ENCODE measurements around the gene PRKCQ.
"Not testable (repeated sequence)": the region's sequence is repeated elsewhere in the genome, so short reads cannot be mapped to it uniquely, and the experiment has no call there.

Gene PRKCQ

DNA sequence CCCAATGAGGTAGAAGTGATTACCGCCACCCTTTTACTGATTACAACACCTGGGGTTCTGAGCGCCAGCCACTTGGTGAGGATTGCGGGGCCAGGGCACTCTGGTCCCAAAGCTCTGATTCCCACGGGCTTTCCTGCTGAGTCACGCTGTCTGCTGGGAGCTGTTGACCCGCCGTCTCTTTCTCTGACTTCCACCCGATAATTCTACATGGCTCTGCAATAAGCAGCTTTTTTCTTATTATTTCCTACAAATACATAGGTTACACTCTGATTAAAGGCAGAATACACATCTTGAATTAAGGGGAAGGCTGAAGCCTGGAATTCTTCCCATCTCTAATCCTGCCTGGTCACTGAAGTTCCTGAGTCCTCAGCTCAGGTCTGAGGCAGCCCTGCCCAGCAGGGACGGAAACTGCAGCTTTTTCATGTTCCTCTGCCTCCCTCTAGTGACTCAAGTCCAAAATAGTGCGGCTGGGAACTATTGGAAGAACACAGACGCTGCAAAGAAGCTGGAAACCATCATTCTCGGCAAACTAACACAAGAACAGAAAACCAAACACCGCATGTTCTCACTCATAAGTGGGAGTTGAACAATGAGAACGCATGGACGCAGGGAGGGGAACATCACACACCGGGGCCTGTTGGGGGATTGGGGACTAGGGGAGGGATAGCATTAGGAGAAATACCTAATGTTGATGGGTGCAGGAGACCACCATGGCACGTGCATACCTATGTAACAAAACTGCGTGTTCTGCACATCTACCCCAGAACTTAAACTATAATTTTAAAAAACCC, 178.3 kb downstream of the PRKCQ start:
- no peak for DNase-seq

DNA sequence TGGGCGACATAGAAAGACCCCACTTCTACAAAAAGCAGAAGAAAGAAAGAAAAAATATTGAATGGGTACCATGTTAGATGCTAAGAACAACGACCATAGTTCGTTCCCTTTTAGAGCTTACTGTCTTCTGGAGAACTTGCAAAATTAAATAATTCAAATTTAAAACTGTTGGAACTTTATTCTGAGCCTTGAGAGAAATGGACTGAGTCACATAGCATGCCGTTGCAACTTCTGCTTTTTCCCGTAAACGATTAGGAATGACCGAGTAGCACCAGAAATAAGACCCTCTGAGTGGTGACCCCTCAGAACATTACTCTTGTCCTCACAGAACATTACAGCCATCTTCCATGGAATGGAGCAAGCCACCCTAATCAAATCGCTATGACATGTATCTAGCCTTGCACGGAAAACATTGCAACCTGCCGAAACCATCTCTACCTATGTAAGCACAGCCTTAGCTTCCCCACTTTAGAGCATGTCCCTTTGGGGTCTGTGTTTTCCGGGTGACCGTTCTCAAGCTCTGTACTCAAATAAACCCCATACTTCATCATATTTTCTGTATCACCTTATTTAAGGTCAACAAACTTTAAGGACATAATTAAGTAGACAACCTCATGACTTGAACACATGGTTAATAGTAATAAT, 179.1 kb downstream of the PRKCQ start:
- no peak for DNase-seq

GRCh38 chr10:6400331-6400730, 179.7 kb downstream of the PRKCQ start:
- DNase-seq = no peak

DNA sequence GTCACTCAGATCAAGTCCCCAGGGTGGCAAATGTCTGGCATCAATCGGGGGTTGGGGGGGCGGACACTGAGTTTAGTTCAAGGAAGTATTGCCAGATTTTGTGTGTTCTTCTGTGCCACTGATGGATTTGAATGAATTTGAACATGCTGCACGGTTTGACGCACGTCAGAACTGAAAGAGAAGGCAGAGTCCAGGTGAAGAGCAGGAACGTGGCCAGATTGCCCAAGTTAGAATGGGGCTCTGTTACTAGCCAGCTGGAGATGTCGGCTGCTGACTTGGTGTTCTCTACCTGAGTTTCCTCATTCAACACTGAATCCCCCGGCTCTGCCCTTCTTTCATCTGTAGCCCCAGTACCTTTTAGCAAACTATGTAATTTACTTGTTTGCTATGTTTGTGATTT, 180.2 kb downstream of the PRKCQ start:
- DNase-seq = no peak

DNA sequence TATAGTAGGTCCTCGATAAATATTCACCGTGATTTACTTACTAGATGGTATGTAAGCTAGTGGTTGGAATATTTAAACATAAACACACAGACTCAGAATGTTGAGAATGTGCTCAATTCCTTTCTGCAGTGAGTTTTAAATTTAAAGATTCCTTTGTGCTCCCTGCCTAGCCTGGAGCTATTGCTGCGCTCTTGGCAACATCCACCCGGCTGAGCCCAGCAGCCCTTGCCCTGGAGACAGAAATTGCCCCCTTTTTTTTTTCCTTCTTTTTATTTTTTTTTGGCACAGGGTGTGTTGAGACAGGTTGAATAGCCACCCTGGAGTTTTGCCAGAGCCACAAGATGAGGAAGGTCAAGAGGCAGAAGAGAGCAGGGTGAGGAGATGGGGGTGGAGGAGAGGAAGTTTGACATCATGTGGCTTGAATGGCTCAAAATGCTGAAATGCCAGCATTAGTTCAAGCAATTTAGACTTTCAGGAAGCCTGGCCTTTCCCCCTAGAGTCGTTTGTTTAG, 180.8 kb downstream of the PRKCQ start:
- DNase-seq = no peak

DNA sequence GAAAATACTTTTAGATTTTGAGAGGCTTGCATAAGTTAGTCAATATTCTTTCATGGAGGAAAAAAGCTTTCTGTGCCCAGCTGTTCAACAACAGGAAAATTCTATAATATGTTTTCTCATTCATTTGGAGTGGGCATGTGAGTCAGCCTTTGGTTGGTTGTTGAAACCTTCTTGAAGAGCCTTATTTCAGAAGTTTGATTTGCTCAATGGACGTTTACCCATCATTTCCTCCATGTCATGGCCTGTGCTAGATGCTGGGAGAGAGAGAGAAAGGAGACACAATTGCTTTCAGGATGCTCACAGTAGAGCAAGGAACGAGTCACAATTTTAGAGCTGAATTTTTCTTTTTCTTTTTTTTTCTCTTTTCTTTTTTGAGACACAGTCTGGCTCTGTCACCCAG, 181.7 kb downstream of the PRKCQ start:
- no peak for DNase-seq

- DNase-seq = no peak
These were observed 183.4 kb downstream of the PRKCQ start for GRCh38 chr10:6396652-6397051.

DNA sequence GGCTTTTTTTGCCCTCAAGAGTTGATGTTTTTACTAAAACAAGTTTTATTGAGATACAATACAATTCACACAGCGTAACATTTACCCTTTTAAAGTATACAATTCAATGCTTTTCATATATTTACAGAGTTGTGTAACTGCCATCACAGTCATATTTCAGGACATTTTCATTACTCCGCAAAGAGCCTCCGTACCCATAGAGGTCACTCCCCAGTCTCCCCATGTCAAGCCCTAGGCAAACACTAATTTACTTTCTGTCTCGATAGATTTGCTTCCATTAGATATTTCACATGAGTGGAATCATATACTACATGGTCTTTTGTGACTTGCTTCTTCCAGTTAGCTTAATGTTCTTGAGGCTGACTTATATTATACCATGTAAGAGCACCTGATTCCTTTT, 183.8 kb downstream of the PRKCQ start:
- DNase-seq = no peak

DNA sequence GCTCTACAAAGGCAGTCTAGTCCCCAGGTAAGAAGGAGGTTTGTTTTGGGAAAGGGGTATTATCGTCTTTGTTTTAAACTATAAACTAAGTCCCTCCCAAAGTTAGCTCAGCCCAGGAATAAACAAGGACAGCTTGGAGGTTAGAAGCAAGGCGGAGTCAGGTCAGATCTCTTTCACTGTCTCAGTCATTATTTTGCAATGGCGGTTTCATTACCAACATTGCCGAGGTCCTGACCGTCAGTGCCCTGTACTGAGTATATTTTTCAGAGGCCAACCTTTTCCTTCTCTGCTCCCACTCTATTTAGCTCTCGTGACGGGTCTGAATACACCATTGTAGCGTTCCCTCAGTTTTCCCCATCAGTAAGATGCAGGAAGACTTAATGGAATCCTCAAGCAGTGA, 184.5 kb downstream of the PRKCQ start:
- no peak for DNase-seq

- no peak for DNase-seq
These were observed 186.0 kb downstream of the PRKCQ start for GRCh38 chr10:6394084-6394483.

- no peak for DNase-seq
These were observed 186.9 kb downstream of the PRKCQ start for GRCh38 chr10:6393168-6393567.

GRCh38 chr10:6390213-6390845, 189.7 kb downstream of the PRKCQ start:
- DNase-seq = no peak

DNA sequence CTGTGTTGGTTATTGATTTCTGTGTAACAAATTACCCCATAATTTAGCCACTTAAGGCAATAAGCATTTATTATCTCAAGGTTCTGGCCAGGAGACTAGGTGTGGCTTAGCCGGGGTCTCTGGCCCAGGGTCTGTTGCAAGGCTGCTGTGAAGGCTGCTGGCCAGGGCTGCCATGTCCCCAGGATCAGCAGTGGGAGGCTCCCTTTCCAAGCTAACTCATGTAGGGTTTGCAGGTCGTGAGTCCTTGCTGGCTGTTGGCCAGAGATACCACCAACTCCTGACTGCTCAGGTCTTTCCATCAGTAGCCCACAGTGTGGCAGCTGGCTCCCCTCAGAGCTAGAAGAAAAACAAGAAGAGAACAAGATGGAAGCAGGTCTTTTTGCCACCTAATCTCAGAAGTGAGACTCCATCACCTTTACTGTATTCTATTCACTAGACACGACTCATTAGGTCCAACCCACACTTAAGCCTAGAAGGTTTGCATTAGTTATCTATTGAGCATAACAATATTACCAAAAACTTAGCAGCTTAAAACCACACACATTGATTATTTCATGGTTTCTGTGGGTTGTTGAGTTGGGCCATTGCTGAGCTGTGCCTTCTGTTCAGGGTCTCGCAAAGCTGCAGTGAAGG, 191.7 kb downstream of the PRKCQ start:
- no peak for DNase-seq

- no peak for DNase-seq
These were observed 193.1 kb downstream of the PRKCQ start for GRCh38 chr10:6386960-6387359.

DNA sequence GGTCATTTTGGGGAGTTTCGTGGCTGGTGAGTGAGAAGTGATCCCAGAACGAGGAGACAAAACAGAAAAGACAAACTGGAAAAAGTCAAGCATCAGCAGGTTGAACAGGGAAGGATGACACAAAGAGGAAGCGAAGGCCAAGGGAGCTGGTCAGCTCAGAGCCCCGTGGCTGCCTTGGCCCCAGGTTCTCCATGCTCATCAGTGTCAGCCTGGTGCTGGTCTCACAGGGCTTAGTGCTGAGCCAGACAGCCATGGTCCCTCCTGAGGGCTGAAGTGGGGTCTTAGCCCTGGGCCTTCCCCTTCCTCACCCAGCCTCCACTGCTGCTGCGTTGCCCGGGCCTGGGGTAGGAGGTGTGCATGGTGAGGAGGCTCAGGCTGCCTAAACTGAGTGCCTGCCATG, 193.7 kb downstream of the PRKCQ start:
- DNase-seq = no peak

GRCh38 chr10:6385665-6386064, 194.4 kb downstream of the PRKCQ start:
- DNase-seq = no peak

GRCh38 chr10:6384847-6385246, 195.2 kb downstream of the PRKCQ start:
- no peak for DNase-seq

DNA sequence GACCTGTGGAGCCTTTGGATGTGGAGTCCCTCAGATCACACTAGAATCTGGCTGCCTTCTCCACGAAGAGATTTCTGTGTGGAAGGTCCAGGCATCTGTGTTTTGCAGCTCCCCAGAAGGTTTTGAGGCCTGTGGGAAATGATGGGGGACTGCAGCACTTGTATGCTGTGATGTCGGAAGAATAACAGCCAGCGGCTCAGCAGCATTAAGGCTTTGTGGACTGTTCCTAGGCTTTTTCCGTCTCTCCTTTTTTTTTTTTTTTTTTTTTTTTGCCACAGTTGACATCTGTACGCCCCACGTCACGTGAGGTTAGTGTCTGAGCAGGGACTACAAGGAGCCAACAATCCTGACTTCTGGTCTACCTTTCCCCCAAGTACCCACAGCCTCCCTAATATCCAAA, 196.0 kb downstream of the PRKCQ start:
- DNase-seq = no peak

DNA sequence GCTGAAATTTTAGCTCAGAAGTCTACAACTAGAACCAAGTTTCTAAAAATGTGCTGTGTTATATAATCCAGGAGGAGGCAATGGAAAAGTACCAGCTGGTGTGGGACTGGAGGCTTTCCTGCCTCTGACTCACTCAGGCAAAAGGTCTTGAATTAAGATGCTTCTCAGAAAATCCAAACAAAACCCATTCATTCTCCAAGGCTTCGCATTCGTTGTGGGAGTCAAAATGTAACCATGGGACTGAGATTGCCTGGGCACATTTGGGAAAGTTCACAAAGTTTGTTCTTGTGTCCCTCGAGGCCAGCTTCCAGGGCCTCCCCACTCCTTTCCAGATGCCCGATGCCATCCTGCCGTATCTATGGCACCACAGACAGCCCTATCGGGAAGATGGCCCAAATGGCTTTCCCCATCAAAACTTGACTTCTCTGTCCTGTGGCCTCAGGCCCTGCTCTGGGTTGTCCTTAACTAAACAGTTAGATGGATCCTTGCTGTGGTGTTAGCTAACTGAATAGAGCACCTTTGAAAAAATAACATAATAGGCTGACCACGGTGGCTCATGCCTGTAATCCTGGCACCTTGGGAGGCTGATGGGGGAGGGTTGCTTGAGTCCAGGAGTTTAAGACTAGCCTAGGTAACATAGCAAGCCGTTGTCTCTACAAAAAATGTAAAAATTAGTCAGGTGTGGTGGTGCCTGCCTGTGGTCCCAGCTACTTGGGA, 196.8 kb downstream of the PRKCQ start:
- no peak for DNase-seq

DNA sequence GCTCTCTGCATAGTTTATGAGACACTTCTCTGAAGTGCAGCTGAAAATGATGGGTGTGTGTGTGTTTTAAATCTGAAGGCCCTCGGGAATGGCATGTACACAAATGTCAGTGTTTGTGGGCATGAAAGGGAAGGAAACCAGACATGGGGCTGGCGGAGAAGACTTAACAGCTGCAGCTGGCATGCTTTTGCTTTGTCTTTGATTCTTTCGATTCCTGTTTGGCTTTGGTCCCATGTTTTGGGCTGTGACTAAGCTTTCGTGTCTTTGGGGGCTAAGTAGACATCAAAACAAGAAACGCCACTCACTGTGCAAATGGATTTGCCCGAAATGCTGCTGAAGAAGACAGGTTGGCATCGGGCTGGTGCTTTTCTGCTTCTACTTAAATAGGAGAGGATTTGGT, 198.0 kb downstream of the PRKCQ start:
- DNase-seq = no peak

GRCh38 chr10:6380478-6380877, 199.6 kb downstream of the PRKCQ start:
- not testable (repeated sequence) for DNase-seq

DNA sequence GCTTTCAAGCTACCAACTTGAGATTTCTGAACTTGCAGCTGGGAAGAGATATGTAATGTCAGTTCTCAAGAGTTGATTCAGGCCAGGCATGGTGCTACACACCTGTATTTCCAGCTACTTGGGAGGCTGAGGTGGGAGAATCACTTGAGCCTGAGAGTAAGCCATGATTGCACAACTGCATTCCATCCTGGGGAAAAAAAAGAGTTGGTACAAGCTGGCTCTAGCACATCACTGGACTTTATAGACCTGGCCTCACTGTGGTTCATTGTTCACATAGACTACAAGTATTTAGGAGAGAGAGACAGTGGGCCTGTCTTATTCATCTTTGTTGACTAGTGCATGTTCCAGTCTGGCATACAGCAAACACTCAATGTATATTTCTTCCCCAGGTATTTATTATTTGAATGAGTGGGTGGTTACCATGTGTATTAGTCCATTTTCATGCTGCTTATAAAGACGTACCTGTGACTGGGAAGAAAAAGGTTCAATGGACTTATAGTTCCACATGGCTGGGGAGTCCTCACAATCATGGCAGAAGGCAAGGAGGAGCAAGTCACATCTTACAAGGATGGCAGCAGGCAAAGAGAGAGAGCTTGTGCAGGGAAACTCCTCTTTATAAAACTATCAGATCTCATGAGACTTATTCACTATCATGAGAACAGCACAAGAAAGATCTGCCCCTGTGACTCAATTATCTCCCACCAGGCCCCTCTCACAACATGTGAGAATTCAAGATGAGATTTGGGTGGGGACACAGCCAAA, 200.9 kb downstream of the PRKCQ start:
- no peak for DNase-seq
